Retinal pigment epithelial cell (primary cell): ENCODE results near the gene IL15.

Source experiments
- DNase-seq: peaks from one replicate; pipeline ENCODE4 v3.0.0-alpha.2; 2010; ENCODE audit warnings: low read depth
- H3K4me3 ChIP-seq: 2 replicates; pipeline ENCODE4 v1.5.1; 2011; ENCODE audit warnings: mild to moderate bottlenecking, low read length, control low read depth, moderate library complexity
- TF ChIP-seq, protein P1 (sequence below): conservative IDR thresholded peaks from 2 replicates; pipeline ENCODE4 v1.5.1; 2011; ENCODE audit warnings: low read depth, low read length, control low read depth, inconsistent platforms

IL15 gene

DNA sequence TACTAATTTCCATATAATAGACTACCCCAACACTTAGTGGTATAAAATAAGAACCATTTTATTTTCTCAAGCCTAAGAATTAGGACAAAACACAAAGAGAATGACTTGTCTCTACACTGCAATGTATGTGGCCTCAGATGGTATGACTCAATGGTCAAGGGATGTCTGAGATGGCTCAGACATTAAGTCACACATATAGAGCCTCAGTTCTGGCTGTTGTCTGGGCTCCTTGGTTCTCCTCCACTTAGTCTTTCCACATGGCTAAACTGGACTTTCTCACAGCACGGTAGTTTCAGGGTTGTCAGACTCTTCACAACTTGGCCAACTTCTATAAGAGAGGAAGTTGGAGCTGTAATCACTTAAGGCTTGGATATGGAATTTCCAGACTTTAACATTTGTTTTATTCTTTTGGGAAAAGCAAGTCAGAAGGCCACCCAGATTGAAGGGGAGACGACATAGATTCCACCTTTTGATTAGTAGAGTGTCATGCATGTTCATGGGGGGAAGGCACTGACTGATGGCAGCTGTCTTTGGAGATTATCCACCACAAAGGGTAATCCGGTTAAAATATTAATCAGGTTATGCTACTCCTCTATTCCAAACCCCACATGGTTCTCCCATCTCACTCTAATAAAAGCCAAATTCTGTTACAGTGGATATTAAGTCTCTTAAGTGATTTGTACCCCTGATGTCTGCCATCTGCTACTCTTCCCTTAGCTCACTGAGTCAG, 9.4 kb downstream of the IL15 start:
- TF ChIP-seq, protein P1, sequence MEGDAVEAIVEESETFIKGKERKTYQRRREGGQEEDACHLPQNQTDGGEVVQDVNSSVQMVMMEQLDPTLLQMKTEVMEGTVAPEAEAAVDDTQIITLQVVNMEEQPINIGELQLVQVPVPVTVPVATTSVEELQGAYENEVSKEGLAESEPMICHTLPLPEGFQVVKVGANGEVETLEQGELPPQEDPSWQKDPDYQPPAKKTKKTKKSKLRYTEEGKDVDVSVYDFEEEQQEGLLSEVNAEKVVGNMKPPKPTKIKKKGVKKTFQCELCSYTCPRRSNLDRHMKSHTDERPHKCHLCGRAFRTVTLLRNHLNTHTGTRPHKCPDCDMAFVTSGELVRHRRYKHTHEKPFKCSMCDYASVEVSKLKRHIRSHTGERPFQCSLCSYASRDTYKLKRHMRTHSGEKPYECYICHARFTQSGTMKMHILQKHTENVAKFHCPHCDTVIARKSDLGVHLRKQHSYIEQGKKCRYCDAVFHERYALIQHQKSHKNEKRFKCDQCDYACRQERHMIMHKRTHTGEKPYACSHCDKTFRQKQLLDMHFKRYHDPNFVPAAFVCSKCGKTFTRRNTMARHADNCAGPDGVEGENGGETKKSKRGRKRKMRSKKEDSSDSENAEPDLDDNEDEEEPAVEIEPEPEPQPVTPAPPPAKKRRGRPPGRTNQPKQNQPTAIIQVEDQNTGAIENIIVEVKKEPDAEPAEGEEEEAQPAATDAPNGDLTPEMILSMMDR = no peak
- DNase-seq = peak; percentile 39
- no peak overlapping the region for H3K4me3 ChIP-seq

DNA sequence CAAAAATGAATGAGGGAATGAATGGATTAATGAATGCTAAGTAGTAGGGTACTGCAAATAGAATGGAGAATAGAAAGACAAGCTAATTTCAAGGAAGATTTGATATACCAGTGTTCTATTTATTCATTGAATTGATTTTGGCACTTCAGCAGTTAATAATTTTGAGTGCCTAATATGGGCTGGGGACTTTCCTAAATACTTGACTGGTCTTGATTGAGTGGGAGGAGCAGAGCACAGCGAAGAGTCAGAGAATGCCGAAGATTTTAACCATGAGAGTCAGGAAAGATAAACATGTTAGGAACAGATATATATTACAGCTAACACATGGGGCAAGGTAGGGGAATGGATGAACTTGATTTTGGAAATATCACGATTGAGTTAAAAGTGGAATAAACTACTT, 10.6 kb downstream of the IL15 start:
- TF ChIP-seq, protein P1 = no peak
- no peak overlapping the region for H3K4me3 ChIP-seq
- no peak for DNase-seq

DNA sequence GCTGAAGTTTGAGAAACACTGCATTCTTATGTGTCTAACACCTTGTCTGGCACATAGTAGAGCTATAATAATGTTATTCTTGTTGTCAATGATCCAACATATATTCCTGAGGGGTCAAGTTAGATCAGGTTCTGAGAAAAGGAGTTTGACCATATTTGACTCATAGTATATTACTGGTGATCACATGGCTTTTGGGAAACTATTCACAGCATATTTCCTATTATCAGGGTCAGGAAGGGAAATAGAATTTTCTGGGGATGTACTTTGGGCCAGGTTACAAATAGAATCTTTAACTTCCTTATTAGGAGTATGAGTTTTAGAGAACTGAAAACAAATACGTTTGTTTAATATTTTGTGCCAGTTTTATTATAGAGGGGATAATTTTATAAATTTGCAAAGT, 11.6 kb downstream of the IL15 start:
- no peak overlapping the region for H3K4me3 ChIP-seq
- DNase-seq = no peak
- TF ChIP-seq, protein P1 = no peak

DNA sequence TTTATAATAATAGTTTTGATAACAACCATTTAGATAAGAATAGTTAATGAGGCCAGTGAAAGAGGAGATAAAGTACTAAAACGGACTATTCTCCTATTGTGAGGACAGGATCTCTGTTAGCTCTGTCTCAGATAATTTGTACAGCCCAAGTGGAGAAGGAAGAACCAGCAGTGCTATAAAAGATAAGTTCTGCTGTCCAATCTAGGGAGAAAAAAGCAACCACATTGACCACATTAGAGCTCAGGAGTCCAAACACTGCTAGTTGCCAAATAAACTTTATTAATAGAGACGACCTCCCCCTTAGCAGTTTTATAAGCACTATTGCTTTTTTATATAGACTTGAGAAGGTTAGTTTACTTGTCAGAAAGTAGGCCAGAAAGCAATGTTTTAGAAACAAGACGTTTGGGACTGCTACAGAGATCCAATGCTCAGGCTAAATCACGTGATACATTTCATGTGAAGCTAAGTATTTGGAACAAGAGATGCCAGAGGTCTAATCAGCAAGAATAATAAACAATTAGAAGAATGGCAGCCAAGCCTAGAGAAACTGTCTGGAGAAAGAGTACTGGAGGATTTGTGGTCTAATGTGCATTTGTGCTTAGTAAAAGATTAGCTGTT, 15.9 kb downstream of the IL15 start:
- DNase-seq = peak; percentile 84
- TF ChIP-seq, protein P1 = no peak
- no peak overlapping the region for H3K4me3 ChIP-seq

DNA sequence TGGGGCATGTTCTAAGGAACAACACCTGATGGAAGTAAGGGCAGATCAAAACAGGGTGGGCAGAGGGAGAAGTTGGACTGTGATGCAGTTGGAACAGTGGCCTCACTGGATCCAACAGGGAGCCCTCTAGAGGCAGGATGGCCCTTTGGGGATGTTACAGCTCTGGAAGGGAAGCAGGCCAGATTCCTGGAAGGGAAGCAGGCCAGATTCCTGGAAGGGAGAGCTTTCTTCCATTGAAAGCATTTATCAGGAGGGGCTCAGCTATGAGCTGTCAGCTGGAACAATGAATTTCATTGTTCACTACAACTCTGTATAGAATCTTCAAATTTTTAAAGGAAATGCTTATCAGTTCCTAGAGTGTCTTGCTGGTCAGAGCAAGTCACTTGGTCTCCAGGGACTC, 17.7 kb downstream of the IL15 start:
- DNase-seq = no peak
- TF ChIP-seq, protein P1 = peak; percentile 71

DNA sequence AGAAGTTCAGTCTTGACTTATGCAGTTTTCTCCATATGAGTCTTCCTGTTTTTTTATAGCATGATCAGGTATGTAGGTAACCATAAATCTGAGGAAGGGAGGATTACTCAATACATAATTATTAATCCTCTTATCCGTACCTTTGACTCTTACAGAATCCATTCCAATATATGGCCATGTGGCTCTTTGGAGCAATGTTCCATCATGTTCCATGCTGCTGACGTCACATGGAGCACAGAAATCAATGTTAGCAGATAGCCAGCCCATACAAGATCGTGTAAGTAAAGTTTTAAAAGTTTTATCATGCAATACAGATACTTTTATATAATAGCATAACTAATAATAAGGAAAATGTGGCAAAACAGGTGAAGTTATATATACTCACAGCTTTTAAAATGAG, 19.6 kb downstream of the IL15 start:
- no peak for DNase-seq
- TF ChIP-seq, protein P1 = no peak
- no peak overlapping the region for H3K4me3 ChIP-seq

More for the DNA sequence above, 17.7 kb downstream of the IL15 start:
- no peak overlapping the region for H3K4me3 ChIP-seq
